Measurements from ENCODE around the gene SGCG. TPM values are rescaled to one million over a fixed set of nuclear protein-coding genes. Genes with fewer than 3 reads are reported as not detected.

Gene SGCG
- total and polyA plus RNA-seq, 11 donors = 27.9 to 181 (median 119) TPM

DNA sequence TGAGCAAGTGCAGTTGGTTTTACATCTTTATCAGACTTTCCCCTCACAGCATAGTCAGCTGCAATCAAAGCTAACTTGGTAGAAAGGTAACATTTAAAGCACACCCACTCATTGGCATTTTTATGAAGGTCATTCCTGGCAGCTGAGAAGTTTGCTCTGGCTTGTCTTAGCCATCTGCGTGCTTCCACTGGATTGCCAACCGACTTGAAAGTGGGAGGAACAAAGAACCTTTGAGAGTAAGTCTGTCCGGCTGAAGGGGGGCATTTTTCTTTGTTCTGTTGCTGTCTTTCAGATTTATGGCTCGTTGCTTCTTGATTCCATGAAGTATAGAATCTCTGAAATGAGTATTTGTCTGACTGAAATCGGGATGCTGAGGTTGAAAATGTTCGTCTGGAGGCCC is 149.6 kb downstream of the SGCG start:
- ATAC-seq (no peak), DNase-seq (no peak)
- H3K4me3 ChIP-seq = no peak overlapping the region
- peaks cover 0 to 21% (median 0%) of the 10 kb centered on the region in 9 donors for H3K36me3 ChIP-seq
- WGBS, 4 donors = 94 to 95% (median 95%) methylated on average over 6 of the region's 6 CpGs
- no peaks in the 10 kb centered on the region for H3K27me3 ChIP-seq
- H3K9me3 ChIP-seq = peaks cover 0 to 51% (median 8%) of the 10 kb centered on the region in 12 donors
- intact Hi-C loops (cut with DNase I) = no loop called here
- TF ChIP-seq CTCF (IDR thresholded peaks at IDR 0.05) (no peak), POLR2A (IDR thresholded peaks at IDR 0.05) (no peak)
- H3K27ac ChIP-seq = no peak overlapping the region
- no peaks in the 10 kb centered on the region for H3K4me1 ChIP-seq

DNA sequence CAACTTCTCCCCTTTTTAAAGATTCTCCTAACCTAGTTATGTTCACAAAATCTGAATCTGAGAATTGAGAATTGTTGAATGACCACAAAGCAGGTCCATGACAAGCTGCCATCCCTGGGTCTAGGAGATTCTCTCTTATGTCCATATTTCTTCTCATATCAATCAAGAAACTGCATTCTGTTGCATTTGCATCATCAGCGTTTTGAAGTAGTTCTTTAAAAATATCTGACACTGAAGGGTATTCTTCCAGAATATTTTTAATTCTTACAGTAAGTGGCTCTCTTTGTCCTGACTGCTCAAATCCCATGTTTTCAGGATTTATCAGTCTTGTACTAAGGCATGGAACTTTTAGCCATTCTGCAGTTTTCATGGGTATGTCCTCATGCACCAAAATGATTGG is 158.4 kb downstream of the SGCG start:
- intact Hi-C loops (cut with DNase I) = no loop called here

GRCh38 chr13:23344931-23345595 is 164.3 kb downstream of the SGCG start:
- Histone ChIP-seq H3K4me3 (no peak overlapping the region), H3K36me3 (peaks cover 0 to 63% (median 30%) of the 10 kb centered on the region in 9 donors), H3K4me1 (peaks cover 0 to 19% (median 2%) of the 10 kb centered on the region in 12 donors), H3K27me3 (no peaks in the 10 kb centered on the region), H3K27ac (no peak overlapping the region), H3K9me3 (no peaks in the 10 kb centered on the region)
- ATAC-seq (no peak), DNase-seq (no peak)
- intact Hi-C loops (cut with DNase I) = no loop called here
- TF ChIP-seq POLR2A (IDR thresholded peaks at IDR 0.05) (no peak), CTCF (IDR thresholded peaks at IDR 0.05) (no peak)
- 91 to 97% (median 93%) methylated on average over 4 of the region's 4 CpGs for WGBS, 4 donors

More for the DNA sequence above, 158.4 kb downstream of the SGCG start:
- Histone ChIP-seq H3K36me3 (peaks cover 0 to 38% (median 23%) of the 10 kb centered on the region in 9 donors), H3K9me3 (peaks cover 0 to 38% (median 0%) of the 10 kb centered on the region in 12 donors), H3K27me3 (no peaks in the 10 kb centered on the region), H3K4me1 (peaks cover 0 to 4% (median 0%) of the 10 kb centered on the region in 12 donors), H3K4me3 (no peak overlapping the region), H3K27ac (no peak overlapping the region)
- TF ChIP-seq POLR2A (IDR thresholded peaks at IDR 0.05) (no peak), CTCF (IDR thresholded peaks at IDR 0.05) (no peak)
- no peak for ATAC-seq
- no peak for DNase-seq
- WGBS, 4 donors = 97 to 100% (median 99%) methylated on average over 1 of the region's 1 CpG

- intact Hi-C loops (cut with DNase I) = no loop called here
- no peak for DNase-seq
- Histone ChIP-seq H3K4me1 (peaks cover 0 to 29% (median 2%) of the 10 kb centered on the region in 12 donors), H3K36me3 (peaks cover 0 to 69% (median 34%) of the 10 kb centered on the region in 9 donors), H3K4me3 (no peak overlapping the region), H3K27ac (no peak overlapping the region), H3K9me3 (no peaks in the 10 kb centered on the region), H3K27me3 (no peaks in the 10 kb centered on the region)
- TF ChIP-seq POLR2A (IDR thresholded peaks at IDR 0.05) (no peak), CTCF (IDR thresholded peaks at IDR 0.05) (no peak)
- WGBS, 4 donors = 92 to 100% (median 98%) methylated on average over 1 of the region's 1 CpG
- no peak for ATAC-seq
These were observed 166.8 kb downstream of the SGCG start for GRCh38 chr13:23347601-23348000.
